Central memory CD4-positive, alpha-beta T cell (primary cell): ENCODE measurements around the gene TGFA.
"Not testable (repeated sequence)": the region's sequence is repeated elsewhere in the genome, so short reads cannot be mapped to it uniquely, and the experiment has no call there.

Source experiments
- DNase-seq: peaks from one replicate; pipeline ENCODE4 v3.0.0; 2022

TGFA gene

DNA sequence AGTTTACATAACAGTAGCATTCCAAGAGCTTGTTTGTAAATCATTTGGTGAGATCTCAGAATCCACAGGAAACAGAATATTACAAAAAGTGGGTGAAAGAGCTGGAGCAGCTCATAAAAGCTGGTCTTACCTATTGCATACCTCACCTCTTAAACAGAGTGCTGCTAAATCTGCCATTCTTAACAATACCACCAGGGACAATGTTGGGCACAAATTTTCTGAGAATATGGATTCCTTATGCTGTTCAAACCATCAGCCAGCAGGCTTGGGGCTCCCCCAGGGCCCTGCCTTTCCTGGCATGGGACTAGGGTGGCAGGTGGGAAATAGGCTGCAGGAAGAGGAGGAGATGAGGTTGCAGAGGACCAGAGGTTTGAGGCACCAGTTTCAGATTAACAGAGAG, 55.6 kb downstream of the TGFA start:
- no peak for DNase-seq

DNA sequence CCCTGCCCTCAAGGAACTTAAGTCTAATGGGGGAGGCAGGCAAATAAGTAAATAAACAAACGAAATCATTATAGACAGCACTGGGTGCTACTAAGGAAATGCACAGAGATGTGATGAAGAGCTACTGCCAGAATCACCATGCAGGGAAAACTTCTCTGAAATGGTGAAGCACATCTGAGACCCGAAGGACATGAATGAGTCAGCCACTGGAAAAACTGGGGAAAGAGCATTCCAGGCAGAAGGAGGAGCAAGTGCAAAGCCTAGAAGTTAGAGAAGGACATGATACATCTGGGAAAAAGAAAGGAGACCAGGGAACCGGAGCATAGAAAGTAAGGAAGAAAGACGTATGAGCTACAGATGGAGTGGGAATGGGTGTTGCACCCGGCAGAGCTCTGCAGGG, 56.8 kb downstream of the TGFA start:
- no peak for DNase-seq

DNA sequence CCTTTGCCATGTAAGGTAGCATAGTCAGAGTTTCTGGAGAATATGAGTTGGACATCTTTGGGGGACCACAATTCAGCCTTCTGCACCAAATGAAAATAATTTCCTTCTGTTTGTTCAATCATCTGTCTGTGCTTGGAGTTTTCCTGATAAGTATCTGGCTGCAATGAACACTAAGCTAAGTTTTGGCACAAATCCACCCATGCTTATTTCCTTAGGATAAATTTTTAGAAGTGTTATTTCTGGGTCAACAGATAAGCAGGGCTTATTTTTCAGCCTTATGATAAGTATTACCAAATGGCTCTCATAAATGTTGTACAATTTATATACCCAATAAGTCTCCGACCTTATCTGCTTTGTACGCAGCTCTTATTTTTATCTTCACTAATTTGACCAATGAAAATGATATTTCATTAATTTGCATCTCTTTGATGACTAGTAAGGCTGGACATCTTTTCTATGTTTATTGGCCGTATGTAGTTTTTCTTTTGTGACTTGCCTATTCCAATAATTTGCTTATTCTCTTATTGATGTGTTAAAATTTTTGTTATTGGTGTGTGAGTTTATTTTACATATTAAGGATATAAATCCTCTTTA, 59.2 kb downstream of the TGFA start:
- DNase-seq = no peak

DNA sequence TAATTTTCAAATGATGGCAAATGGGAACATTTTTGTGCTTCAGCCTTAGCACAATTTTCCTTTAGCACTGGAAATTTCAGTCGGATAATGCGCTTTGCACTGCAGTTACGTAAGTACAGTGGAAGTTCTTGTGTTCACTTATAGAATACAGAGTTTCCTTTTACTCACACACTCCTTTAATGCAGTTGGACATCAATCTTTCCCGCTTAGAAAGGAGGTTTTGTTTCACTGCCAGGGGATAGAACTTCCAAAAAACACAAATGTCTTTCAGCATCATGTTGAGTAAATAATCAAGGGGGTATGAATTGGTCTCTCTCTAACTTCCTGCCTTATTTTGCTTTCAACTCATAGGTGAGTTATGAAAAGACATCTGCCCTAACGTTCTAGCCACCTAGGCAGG, 63.2 kb downstream of the TGFA start:
- no peak for DNase-seq

DNA sequence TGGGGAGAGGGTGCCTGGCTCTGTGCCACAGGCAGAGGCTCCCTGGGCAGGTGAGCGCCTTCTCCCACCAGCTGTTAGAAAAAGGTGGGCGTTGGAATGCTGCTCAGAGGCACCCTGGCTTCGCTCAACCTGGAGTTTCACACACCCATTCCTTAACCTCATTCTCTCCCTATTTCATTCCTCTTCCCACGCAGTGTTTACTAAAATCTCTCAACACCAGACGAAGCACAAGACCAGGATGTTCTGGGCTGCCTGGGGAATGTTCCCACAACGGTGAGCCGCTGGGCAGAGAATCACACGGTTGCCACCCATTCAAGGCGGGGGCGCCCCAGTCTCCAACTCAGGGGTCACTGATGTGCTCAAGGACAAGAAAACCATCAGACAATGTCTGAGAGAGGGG, 64.5 kb downstream of the TGFA start:
- DNase-seq = no peak

DNA sequence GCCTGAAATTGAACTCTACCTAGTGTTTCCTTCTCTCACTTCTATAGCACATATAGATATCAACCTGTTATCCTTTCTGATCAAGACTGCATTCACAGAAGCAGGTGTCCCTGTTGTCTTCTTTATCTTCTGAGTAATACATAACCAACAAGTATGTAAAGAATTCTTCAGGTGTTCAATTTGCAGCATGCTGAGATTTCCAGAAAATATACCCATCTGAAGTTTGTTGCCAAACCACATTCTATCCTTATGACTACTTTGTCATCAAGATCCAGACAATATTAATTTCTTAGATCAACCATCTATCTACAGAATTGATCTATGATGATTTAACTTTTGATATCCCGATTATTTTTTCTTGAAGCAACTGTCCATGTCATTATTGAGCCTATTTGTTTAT, 69.5 kb downstream of the TGFA start:
- DNase-seq = no peak

DNA sequence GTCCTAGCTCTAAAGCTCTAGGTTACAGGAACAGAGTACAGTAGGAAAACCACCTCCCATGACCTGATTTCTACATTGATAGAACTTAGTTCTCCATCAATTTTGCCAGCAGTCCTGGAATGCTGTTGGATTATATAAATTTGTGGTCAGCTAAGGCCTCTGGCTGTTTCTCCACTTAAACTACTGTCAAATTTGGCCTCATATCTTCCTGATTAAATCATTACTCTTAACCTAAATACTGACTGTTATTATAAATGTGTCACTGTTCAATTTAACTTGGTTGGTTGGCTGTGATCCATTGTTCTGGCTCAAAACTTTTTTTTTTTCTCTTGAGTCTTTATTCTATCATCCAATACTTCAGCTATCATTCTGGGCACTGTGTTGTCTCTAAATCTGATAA, 71.2 kb downstream of the TGFA start:
- DNase-seq = no peak

DNA sequence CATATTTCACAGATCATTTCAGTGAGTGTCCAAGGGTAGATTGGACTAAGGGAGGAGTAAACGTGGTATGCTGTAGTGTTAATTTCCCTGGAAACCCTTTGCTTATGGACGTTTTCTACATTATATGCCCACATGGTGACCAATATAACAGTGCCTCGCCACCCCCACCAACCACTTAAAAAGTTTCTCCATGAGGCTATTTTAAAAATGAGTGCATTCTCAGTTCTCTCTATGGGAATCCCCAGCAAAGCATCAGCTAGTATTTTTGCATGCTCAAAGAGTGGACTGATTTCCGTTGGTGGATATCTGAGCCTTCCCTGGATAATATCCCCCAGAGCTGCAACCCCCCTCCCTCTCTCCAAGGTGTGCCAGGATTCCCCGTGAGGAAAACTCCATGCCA, 73.2 kb downstream of the TGFA start:
- DNase-seq = no peak

DNA sequence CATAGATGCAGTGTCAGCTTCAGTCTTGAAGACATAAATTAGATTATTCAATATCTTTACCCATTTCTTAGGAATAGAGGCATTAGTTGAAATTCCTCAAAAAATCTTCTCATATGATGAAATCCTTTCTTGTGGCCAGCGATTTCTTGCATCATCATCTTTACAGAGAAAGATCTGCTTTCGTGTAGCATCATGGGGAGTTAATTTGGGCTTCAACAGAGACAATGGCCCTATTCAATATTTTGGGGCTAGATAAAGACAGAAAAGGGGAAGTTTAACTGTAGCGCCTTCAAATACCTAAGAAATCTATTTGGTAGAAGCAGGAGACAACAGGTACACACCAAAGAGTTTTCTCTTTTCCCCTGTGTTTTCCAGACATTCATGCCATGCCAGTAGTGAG, 73.8 kb downstream of the TGFA start:
- no peak for DNase-seq

DNA sequence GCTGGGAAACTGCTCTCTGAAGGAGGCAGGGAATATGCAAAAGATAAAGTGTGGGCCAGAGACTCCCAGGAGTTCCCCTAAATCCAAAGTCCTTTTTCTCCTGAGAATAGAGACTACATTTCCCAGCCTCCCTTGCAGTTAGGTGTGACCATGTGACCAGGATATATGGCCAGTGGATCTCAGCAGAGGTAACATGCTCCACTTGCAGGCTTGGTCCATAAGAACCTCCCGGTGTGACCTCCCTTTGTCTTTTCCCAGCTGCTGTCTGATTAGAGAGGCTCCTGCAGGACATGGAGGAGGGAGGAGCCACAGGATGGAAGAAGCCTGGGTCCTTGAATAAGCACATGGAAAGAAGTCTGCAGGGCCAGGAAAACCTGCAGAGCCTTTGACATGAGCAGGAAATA, 76.2 kb downstream of the TGFA start:
- DNase-seq = no peak

DNA sequence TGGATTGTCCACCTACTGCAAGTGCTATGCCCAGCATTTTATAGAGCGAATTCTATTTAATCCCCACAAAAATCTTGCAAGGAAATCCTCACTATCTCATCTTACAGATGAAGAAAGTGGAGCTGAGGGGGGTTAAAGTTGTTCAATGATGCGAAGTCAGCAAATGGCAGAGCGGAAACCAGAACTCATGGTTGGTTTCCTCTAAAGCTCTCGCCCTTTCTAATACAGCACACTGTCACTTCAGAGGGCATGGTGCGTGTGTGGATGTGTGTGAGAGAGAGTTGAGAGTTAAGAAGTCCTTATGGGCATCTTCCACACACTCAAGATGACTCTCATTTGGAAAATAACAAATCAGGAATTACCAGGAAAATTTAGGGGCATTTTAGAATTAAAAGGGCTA, 78.4 kb downstream of the TGFA start:
- peak; percentile 16 for DNase-seq

DNA sequence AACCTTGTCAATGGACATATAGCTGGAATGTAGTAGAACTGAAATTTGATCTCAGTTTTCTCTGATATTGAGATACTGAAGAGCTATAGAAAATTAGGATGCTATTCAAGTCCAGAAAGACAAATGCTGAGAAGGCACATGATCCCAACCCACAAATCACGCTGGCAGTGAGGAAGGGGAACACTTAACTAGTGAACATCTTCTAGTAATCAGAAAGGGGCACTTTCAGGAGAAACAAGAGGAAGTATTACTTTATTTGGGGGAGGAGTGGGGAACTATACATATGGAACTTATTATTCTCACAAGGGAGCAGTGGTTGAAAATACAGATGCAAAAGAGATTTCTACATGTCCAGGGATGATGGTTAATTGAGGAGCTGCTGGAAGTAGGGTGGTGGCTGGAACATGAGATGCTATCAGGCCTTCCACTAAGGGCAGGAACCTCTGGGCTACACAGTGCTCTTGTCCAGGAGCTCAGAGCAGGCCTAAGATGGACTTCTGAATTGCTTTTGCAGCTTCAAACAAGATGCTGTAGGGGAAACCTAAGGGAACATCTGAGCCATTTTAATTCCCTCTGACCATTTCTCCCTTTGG, 79.3 kb downstream of the TGFA start:
- DNase-seq = no peak

DNA sequence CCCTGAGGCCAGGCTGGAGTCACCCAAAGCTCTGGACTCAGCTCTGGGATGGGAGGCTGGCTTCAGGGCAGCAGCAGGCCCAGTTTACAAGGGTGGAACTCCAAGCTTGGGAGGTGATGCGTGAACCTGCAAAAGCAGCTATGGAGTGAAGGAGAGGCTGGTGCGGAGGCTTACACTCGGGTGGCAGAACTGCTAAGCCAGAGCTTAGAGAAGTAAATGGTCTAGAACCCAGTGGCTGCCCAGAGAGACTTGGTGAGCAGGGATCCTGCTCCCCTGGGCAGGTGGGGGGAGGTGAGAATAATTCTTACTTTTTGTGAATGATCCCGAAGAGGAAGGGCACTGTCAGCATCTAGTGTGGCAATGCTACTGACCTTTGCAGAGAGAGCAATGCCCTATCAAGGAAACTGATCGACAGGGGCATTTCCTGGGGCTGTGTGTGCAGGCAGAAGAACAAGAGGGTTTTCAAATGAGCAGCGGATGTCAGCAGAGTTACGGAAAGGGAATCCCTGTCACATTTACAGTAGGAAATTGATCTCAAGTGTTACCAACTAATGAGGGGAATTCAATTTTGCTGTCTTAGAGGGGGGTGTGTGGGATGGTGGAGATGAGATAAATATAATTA, 80.4 kb downstream of the TGFA start:
- DNase-seq = peak; percentile 5

DNA sequence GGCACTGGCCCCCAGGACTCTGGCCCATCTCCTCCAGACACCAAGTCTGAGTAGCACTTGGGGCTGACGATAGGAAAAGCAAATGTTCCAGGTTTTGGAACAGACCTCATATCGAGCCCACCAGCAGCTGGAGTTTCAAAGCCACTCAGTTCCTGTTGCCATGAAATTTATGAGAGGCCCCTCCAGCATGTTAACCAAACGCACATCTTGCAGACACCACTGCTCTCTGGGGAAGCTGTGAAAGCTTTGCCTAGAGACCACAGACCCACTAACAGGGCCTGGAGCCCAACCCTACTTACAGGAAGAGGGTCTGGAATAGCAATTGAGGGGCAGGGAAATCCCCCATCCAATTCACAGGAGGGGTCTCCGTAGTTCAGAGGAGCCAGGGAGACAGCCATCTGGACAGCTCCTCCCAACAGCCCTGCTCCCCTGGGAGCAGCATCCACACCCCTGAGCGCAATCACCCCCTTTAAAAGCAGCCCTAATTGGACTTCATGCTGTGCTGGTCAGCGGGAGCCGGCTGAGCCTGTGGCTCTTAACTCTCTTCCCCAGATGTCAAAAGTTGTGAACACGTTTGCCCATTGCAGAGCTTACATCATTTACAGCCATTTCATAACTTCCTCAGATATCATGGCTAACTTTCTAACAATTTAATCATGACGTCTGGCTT, 81.3 kb downstream of the TGFA start:
- DNase-seq = no peak

DNA sequence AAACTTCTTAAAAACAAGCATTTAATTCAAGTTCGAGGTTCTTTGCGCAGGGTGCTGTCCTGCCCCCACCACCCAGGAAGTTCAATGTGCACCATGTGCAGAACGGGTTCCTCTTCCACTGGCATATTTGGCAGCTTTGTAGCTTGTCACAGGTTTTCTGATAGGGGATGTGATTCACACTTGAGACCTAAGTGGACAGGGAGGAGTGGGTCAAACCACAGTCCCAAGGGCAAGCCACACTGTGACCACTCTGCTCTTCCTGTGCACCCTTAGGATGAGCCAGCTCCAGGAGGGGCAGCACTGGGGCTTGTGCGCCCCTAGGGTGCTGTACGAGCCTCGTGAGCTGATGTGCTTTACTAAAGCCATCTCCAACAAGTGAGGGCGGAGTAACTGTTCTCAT, 82.5 kb downstream of the TGFA start:
- DNase-seq = no peak

DNA sequence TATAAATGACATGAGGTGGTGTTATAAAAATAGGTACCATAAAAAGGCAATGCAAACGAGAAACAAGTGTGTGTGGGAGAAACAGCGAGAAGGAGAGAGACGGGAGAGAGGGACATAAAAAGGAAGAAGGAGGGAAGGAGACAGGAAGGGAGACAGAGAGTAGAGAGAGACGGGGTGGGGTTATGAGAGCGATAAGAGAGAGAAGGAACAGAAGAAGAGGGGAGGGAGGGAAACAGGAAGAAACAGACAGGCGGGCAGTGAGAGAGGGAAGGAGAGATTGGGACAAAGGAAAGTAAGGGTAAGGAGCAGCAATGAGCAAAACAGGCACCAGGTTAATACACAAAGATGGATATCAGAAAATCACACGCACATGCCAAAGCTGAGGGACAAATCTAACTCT, 83.7 kb downstream of the TGFA start:
- DNase-seq = no peak

DNA sequence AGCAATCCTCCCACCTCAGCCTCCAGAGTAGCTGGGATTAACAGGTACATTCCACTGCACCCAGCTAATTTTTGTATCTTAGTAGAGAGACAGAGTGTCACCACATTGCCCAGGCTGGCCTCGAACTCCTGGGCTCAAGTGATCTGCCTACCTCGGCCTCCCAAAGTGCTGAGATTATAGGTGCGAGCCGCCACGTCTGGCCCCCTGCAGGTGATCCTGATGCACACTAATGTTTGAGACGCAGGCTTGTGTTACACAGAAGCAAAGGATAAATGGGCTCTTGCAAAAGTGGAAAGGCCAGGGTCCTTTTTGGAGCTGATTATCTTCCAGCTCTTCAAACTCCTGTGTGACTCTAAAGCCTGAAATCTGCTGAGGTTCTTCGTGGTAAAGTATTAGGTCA, 84.2 kb downstream of the TGFA start:
- DNase-seq = no peak

DNA sequence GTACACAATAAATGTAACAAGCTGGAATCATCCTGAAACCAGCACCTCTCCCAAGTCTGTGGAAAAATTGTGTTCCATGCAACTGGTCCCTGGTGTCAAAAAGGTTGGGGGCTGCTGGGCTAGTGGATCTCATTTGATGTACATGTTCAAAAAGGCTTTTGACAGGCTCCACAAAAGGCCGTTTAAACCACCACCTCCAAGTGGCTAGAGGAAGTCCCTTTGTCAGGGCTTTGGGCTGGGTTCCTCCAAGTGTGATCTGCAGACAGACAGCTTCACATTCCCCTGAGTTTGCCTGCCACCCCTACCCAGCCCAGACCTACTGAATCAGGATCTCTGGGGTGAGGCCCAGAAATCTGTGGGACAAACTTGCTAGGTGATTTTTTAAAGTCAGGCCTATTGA, 84.7 kb downstream of the TGFA start:
- no peak for DNase-seq

DNA sequence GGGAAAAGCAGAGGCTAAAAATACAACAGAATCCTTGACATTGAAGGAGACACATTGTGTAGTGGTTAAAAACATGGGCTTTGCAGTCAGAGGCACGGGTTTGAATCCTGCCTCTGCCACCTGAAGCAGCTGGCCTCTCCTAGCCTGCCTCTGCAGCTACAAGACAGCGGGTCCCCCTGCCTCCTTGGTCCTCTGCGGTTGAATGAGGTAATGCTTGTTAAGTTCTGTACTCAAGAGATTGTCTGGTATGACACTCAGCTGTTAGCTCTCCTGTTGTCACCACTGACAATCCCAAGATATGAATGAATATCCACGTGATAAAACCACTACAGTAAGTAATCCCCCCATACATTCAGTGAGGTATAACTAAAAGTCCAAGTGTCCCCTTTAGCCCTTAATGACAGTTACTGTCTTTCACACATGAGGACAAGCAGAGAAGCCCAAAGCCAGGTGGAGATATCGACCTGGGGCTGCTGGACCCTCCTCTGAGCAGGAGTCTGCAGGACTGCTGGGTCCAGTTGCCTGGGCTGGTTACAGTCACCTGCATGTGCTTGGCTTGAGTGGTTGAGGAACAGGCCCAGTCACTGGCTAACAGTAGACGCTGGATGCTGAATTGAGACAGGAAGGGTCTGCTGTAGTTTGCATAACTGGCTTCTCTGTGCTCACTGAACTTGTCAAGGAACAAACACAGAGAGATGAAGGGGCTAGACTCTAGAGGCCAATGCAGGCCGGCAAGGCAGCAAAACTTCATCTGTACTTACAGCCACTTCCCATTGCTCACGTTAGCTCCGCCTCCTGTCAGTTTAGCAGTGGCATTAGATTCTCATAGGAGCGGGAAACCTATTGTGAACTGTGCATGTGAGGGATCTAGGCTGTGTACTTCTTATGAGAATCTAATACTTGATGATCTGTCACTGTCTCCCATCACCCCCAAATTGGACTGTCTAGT, 85.5 kb downstream of the TGFA start:
- DNase-seq = no peak

DNA sequence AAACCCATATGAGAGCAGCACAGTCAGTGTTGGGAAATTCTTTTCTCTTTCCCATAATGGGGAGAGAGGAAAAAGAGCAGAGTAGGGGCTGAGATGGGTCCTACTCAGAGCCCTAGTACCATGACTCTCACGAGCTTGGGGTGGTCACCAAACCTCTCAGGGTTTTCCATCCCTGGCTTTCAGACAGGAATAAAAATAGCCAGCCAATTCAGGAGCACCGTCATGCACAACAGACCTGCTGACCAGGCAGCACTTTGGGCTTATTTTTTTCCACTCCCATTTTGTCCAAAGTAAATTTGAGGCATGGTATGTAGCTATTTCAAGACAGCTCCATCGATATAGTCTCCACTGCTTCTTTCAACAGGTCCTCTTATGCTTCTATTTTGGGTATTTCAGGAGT, 86.4 kb downstream of the TGFA start:
- DNase-seq = no peak

DNA sequence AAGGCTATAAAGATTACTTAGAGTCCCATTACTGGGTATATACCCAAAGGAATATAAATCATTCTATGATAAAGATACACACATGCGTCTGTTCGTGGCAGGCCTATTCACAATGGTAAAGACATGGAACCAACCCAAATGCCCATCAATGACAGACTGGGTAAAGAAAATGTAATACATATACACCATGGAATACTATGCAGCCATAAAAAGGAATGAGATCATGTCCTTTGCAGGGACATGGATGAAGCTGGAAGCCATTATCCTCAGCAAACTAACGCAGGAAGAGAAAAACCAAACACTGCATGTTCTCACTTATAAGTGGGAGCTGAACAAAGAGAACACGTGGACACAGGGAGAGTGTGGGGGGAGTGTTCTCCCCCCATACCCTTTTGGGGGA, 87.0 kb downstream of the TGFA start:
- not testable (repeated sequence) for DNase-seq

DNA sequence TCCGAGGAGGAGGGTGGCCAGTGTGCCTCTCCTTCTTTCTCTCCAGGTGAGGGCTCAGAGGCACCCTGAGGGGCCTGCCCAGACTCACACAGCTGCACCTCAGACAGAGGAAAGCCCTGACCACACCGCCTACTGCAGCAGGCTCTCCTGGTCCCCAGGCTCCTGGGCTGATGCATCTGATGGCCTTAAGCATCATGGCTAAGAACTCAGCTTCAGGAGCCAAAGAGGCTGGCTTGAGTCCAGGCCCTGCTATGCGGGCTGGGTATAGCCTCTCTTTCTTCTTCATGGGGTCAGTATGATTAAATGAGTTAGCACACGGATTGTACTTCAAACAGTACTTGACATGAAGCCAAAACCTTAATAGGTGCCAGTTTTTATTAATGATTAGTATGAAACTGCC, 89.6 kb downstream of the TGFA start:
- DNase-seq = no peak

DNA sequence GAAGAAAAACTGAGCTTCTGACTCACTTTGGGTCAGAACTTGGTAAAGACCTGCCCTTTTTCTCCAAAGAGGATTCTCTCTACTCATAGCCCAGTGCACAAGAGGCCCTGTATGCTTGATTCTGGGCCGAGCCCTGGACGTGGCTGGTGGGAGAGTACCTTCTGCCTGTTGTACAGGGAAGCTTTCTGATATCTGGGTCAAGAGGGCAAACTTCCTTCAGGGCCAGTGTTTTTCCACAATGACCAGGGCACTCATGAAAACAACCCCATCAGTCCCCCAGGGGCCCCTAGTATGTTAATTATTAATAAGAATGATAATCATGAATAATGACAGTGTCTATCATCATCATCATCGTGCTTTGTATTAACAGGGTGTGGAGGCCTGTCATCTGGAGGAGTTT, 90.0 kb downstream of the TGFA start:
- DNase-seq = no peak
